ENCODE data around the gene TIMP1.

DNA sequence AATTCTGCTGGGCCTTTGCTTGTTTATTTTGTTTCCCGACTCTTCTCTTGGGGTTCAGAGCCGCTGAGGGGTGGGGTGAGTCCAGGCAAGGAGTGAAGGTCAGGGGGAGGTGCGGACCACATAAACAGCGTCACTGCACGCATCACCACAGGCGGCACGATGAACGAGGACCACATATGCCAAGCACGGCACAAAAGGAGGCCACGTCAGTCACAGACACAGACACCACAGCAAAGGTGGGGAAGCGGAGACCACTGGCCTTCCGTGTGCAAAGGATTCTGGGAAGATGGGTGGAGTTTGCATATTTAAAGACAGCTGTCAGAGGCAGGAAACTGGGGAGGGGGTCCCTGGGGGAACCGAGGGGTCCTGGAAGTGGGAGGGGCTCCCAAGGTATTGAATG, 10.3 kb upstream of the TIMP1 start:
- TF ChIP-seq, protein P1, sequence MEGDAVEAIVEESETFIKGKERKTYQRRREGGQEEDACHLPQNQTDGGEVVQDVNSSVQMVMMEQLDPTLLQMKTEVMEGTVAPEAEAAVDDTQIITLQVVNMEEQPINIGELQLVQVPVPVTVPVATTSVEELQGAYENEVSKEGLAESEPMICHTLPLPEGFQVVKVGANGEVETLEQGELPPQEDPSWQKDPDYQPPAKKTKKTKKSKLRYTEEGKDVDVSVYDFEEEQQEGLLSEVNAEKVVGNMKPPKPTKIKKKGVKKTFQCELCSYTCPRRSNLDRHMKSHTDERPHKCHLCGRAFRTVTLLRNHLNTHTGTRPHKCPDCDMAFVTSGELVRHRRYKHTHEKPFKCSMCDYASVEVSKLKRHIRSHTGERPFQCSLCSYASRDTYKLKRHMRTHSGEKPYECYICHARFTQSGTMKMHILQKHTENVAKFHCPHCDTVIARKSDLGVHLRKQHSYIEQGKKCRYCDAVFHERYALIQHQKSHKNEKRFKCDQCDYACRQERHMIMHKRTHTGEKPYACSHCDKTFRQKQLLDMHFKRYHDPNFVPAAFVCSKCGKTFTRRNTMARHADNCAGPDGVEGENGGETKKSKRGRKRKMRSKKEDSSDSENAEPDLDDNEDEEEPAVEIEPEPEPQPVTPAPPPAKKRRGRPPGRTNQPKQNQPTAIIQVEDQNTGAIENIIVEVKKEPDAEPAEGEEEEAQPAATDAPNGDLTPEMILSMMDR (IDR thresholded peaks at IDR 0.05) = no peak
- no peak for TF ChIP-seq POLR2A (IDR thresholded peaks at IDR 0.05)

Data from testis (tissue), 2 donors.